Measurements from ENCODE around the gene NME4. TPM values are rescaled to one million over a fixed set of nuclear protein-coding genes. Genes with fewer than 3 reads are reported as not detected.
A peak's percentile ranks its signal among the peaks of the same experiment; 100 is the strongest.

Gene NME4
- total and polyA plus RNA-seq, 10 of the 15 experiments (the other 5 are each of a cell fraction or from before 2014, with no cell fraction given), result 11.0 to 235 (median 97.7) TPM

GRCh38 chr16:401468-402348, 4.7 kb downstream of the NME4 start, which contains the start of gene DECR2 (continued):
- TF ChIP-seq HCFC1 (IDR thresholded peaks at IDR 0.05; ENCODE audit: low read length) (peak; percentile 42; the same call in 1 of the 2 replicates), RB1 (IDR thresholded peaks at IDR 0.05; ENCODE audit: borderline replicate concordance) (peak; percentile 92), CHD1 (IDR thresholded peaks at IDR 0.05; ENCODE audit: low read depth, low read length) (no peak), CTCF (IDR thresholded peaks at IDR 0.05 in 2 of 3, conservative IDR thresholded peaks at IDR 0.05 in 1 of 3; ENCODE audit: control insufficient read depth in 2 of 3, extremely low read depth in 1 of 3, insufficient read depth in 1 of 3, low read depth in 3 of 3, low read length in 3 of 3) (peak; percentile 52 to 65 (median 53); a peak in 5 of 6 replicates), TCF3 (IDR thresholded peaks at IDR 0.05; ENCODE audit: borderline replicate concordance, insufficient read depth, low read depth, low read length) (peak; percentile 56; the same call in 1 of the 2 replicates), EGR1 (IDR thresholded peaks at IDR 0.05; ENCODE audit: borderline replicate concordance in 1 of 2, low read depth in 2 of 2, low read length in 2 of 2) (peak in 1 of 2 experiments; percentile 59; a peak in 1 of 3 replicates), PAX8 (IDR thresholded peaks at IDR 0.05) (no peak), JUNB (IDR thresholded peaks at IDR 0.05) (no peak), RUNX3 (IDR thresholded peaks at IDR 0.05; ENCODE audit: low read length) (peak; percentile 15; the same call in 1 of the 2 replicates), ATF7 (IDR thresholded peaks at IDR 0.05; ENCODE audit: low read depth) (no peak), LARP7 (IDR thresholded peaks at IDR 0.05) (peak; percentile 53; the same call in 1 of the 2 replicates), RAD21 (IDR thresholded peaks at IDR 0.05; ENCODE audit: insufficient read depth, low read depth, low read length) (peak; percentile 41; the same call in 1 of the 2 replicates), BACH1 (IDR thresholded peaks at IDR 0.05; ENCODE audit: borderline replicate concordance) (peak; percentile 85; the same call in 1 of the 2 replicates), MAX (IDR thresholded peaks at IDR 0.05; ENCODE audit: low read depth, low read length) (peak; percentile 79), ZNF687 (IDR thresholded peaks at IDR 0.05) (peak; percentile 31), HDAC2 (IDR thresholded peaks at IDR 0.05) (no peak), ZBTB40 (IDR thresholded peaks at IDR 0.05; ENCODE audit: borderline replicate concordance) (no peak), IKZF1 (conservative IDR thresholded peaks at IDR 0.05) (peak; percentile 95), POLR2AphosphoS2 (IDR thresholded peaks at IDR 0.05; ENCODE audit: low read depth, low read length) (peak; percentile 87)
